Measurements from ENCODE around the gene TGFA. TPM values are rescaled to one million over a fixed set of nuclear protein-coding genes. Genes with fewer than 3 reads are reported as not detected.
A peak's percentile ranks its signal among the peaks of the same experiment; 100 is the strongest.

Gene TGFA
- total RNA-seq = under 1 TPM; 0.47 to 0.88 TPM
- 2.1 TPM for polyA plus RNA-seq (2013, experiment 1 of 2)
- polyA plus RNA-seq (2013, experiment 2 of 2) = 2.4 TPM
- 0.17 to 50.1 (median 5.3) reads per million in 172 experiments for total RNA-seq

DNA sequence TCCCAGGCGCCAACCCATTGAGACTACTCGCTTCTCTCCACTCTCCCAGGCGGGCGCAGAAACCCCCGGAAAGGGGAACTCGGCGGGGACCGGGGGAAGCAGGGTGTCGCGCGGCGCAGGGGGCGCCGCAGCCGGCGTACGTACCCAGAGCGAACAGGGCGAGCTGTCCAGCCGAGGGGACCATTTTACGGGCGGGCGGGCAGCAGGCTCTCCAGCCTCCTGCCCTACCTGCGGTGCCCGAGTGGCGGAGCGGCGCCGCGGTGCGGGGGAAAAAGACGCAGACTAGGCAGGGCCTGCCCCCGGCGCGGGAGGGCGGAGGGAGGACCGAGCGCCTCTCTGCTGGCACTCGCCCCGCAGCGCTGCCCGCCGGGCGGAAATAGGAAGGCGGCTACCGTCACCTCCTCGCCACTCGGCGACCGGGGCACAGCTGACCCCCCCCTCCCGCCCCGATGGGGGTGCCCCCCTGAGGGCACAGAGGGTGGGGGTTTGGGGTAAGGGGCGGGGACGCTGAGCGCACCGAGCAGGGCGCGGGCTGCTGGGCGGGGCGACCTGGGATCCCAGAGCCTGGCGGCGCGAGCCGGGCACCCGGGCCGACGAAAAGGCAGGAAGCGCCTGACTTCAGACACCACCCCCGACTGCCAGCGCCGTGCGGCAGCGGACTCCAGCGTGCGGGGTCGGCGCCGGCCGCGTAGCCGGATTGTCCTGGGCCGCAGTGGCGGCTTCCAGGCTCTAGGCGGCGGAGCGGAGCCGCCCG lies at the start of gene TGFA:
TSS of gene TGFA (minus strand) at position 243 of the 754 bp plus-strand sequence. CDS start at position 184, 59 bp downstream.
- Mint-ChIP-seq H3K4me1 (ENCODE audit: low read depth) (peaks cover 34% of the 10 kb centered on the region), H3K36me3 (ENCODE audit: low read depth) (no peaks in the 10 kb centered on the region), H3K4me3 (peak within 1 kb of the TSS; percentile 93), H3K27ac (peak within 1 kb of the TSS; percentile 73), H3K27me3 (peaks cover 15% of the 10 kb centered on the region), H3K9me3 (no peaks in the 10 kb centered on the region)
- CTCF ChIA-PET = interaction anchor here (0.8 kb wide), 1 partner anchor 252 kb away, joined by 3 read pairs; the partner anchor contains the start of gene FAM136A
- Histone ChIP-seq H3K36me3 (ENCODE audit: insufficient read depth, low read length) (no peaks in the 10 kb centered on the region), H3K27ac (ENCODE audit: low read depth in 1 of 2, low read length in 2 of 2) (peak within 1 kb of the TSS in 1 of 2 donors; percentile 17), H3K4me1 (ENCODE audit: insufficient read depth, low read length) (peaks cover 24% of the 10 kb centered on the region), H3K27me3 (ENCODE audit: control insufficient read depth in 1 of 2, insufficient read depth in 2 of 2, low read length in 2 of 2) (no peaks in the 10 kb centered on the region), H3K9me3 (ENCODE audit: control insufficient read depth in 1 of 2, insufficient read depth in 1 of 2, low read length in 2 of 2) (no peaks in the 10 kb centered on the region), H3K4me3 (ENCODE audit: low read length) (peak within 1 kb of the TSS; percentile 65)
- intact Hi-C loops (cut with DNase I, micrococcal nuclease) = loop anchor here (5.0 kb wide), 2 partner anchors 94 to 211 kb away; no protein-coding TSS in a partner anchor
- POLR2A ChIA-PET = interaction anchor here (1.2 kb wide), 1 partner anchor 29 kb away, joined by 5 read pairs; no protein-coding TSS in a partner anchor
- DNase-seq (peak; percentile 42 to 89 (median 62)), ATAC-seq (ENCODE audit: poor library complexity) (peak; percentile 78)
- TF ChIP-seq, protein P1, sequence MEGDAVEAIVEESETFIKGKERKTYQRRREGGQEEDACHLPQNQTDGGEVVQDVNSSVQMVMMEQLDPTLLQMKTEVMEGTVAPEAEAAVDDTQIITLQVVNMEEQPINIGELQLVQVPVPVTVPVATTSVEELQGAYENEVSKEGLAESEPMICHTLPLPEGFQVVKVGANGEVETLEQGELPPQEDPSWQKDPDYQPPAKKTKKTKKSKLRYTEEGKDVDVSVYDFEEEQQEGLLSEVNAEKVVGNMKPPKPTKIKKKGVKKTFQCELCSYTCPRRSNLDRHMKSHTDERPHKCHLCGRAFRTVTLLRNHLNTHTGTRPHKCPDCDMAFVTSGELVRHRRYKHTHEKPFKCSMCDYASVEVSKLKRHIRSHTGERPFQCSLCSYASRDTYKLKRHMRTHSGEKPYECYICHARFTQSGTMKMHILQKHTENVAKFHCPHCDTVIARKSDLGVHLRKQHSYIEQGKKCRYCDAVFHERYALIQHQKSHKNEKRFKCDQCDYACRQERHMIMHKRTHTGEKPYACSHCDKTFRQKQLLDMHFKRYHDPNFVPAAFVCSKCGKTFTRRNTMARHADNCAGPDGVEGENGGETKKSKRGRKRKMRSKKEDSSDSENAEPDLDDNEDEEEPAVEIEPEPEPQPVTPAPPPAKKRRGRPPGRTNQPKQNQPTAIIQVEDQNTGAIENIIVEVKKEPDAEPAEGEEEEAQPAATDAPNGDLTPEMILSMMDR (IDR thresholded peaks at IDR 0.05) = peak; percentile 79

DNA sequence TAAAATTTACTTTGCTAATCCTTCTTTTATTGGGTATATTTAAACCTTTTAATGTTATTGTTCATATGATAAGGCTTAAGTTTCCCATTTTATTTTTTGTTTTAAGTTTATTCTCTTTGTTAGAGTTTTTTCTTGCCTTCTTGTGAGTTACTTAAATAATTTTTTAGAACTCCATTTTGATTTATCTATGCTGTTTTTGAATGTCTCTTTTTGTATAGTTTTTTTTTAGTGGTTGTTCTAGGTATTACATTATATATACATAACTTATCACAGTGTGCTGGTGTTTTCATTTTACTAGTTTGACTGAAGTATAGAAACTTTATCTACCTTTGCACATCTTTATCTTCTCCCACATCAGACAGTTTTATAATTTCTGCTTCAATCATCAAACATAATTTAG lies 49.4 kb upstream of the TGFA start:
- TF ChIP-seq, protein P1 (IDR thresholded peaks at IDR 0.05) = no peak
- no peak overlapping the region for H3K27ac Mint-ChIP-seq
- DNase-seq = no peak
- no peak overlapping the region for H3K27ac ChIP-seq (ENCODE audit: low read depth in 1 of 2, low read length in 2 of 2)
- H3K4me3 Mint-ChIP-seq = no peak overlapping the region
- peaks cover 8% of the 10 kb centered on the region for H3K27me3 Mint-ChIP-seq
- POLR2A ChIA-PET = no interaction called here
- H3K9me3 ChIP-seq (ENCODE audit: control insufficient read depth in 1 of 2, insufficient read depth in 1 of 2, low read length in 2 of 2) = peaks cover 0 to 7% of the 10 kb centered on the region in 2 experiments
- no peaks in the 10 kb centered on the region for H3K27me3 ChIP-seq (ENCODE audit: control insufficient read depth in 1 of 2, insufficient read depth in 2 of 2, low read length in 2 of 2)
- no peaks in the 10 kb centered on the region for H3K9me3 Mint-ChIP-seq
- CTCF ChIA-PET = no interaction called here
- H3K4me1 Mint-ChIP-seq (ENCODE audit: low read depth) = peaks cover 12% of the 10 kb centered on the region
- intact Hi-C loops (cut with DNase I, micrococcal nuclease) = no loop called here
- H3K4me3 ChIP-seq (ENCODE audit: low read length) = no peak overlapping the region
- H3K4me1 ChIP-seq (ENCODE audit: insufficient read depth, low read length) = no peaks in the 10 kb centered on the region
- H3K36me3 Mint-ChIP-seq (ENCODE audit: low read depth) = no peaks in the 10 kb centered on the region
- no peak for ATAC-seq (ENCODE audit: poor library complexity)
- no peaks in the 10 kb centered on the region for H3K36me3 ChIP-seq (ENCODE audit: insufficient read depth, low read length)

DNA sequence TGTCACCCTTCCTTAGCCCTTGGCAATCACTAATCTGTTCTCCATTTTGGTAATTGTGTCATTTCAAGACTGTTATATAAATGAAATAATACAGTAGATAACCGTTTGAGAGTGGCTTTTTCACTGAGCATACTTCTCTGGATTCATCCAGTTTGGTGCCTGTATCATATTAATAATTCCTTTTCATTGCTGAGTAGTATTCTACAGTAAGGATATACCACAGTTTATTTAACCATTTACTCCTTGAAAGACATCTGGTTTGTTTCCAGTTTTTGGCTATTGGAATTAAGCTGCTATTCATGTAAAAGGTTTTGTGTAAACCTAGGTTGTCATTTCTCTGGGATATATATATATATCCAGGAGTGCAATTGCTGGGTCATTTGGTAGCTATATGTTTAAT lies 44.6 kb upstream of the TGFA start:
- Histone ChIP-seq H3K27ac (ENCODE audit: low read depth in 1 of 2, low read length in 2 of 2) (no peak overlapping the region), H3K27me3 (ENCODE audit: control insufficient read depth in 1 of 2, insufficient read depth in 2 of 2, low read length in 2 of 2) (no peaks in the 10 kb centered on the region), H3K4me1 (ENCODE audit: insufficient read depth, low read length) (no peaks in the 10 kb centered on the region), H3K4me3 (ENCODE audit: low read length) (no peak overlapping the region), H3K9me3 (ENCODE audit: control insufficient read depth in 1 of 2, insufficient read depth in 1 of 2, low read length in 2 of 2) (peaks cover 0 to 7% of the 10 kb centered on the region in 2 experiments), H3K36me3 (ENCODE audit: insufficient read depth, low read length) (no peaks in the 10 kb centered on the region)
- Mint-ChIP-seq H3K27me3 (no peaks in the 10 kb centered on the region), H3K27ac (no peak overlapping the region), H3K36me3 (ENCODE audit: low read depth) (no peaks in the 10 kb centered on the region), H3K9me3 (no peaks in the 10 kb centered on the region), H3K4me1 (ENCODE audit: low read depth) (peaks cover 4% of the 10 kb centered on the region), H3K4me3 (no peak overlapping the region)
- ChIA-PET CTCF (no interaction called here), POLR2A (no interaction called here)
- TF ChIP-seq, protein P1 (IDR thresholded peaks at IDR 0.05) = no peak
- DNase-seq = no peak
- ATAC-seq (ENCODE audit: poor library complexity) = no peak
- intact Hi-C loops (cut with DNase I, micrococcal nuclease) = no loop called here
